ENCODE results near the gene CSPG4. TPM values are rescaled to one million over a fixed set of nuclear protein-coding genes. Genes with fewer than 3 reads are reported as not detected.
"Not testable (repeated sequence)": the region's sequence is repeated elsewhere in the genome, so short reads cannot be mapped to it uniquely, and the experiment has no call there.

CSPG4 gene
- 9.1 TPM for total RNA-seq
- long read RNA-seq, partial matches to known transcripts = 20 of 39 reads
- long read RNA-seq, other reads (novel, unspliced or antisense) = 19 of 39 reads

DNA sequence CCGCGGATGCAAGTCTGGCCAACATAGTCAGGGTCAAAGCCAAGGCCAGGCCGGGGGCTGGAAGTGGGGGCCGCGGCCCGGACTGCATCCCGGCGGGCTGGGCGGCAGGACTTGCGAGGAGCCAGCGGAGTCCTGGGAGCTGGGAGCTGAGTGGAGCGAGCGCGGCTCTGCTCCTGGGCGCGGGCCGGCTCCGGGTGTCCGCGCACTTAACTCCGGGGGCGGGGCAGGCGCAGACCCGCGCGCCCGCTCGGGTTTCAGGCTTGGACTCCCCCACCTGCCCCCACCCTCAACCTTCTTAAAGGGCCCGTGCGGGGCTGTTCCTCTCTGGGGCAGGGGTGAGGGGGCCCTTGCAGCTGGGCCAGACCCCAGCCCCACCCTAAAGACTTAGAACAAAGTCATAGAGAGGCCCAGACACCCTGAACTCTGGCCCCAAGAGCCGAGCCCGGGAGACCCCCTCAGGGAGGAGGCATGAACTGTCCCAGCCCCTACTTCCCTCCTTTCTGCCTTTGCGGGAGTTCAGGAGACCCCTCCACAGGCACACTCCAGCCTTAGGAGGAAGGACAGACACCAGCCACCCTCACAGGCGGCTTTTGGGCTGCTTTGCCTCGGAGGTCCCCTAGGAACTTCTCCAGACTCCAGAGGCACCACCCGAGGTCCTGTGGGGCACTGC, at the start of gene CSPG4:
Gene CSPG4 (minus strand): TSS at position 181 of the 670 bp plus-strand sequence. CDS start 93 bp downstream, at position 88.
- DNase-seq = peak; percentile 72
- Histone ChIP-seq H3K9me3 (replicated peaks) (no peaks in the 10 kb centered on the region), H3K27me3 (ENCODE audit: low read depth) (peaks cover 8% of the 10 kb centered on the region), H3K27ac (replicated peaks) (peak within 1 kb of the TSS; percentile 74), H3K4me3 (peak within 1 kb of the TSS; percentile 66), H3K36me3 (no peaks in the 10 kb centered on the region), H3K4me1 (peaks cover 33% of the 10 kb centered on the region)
- intact Hi-C loops (cut with micrococcal nuclease) = no loop called here
- TF ChIP-seq, protein P1, sequence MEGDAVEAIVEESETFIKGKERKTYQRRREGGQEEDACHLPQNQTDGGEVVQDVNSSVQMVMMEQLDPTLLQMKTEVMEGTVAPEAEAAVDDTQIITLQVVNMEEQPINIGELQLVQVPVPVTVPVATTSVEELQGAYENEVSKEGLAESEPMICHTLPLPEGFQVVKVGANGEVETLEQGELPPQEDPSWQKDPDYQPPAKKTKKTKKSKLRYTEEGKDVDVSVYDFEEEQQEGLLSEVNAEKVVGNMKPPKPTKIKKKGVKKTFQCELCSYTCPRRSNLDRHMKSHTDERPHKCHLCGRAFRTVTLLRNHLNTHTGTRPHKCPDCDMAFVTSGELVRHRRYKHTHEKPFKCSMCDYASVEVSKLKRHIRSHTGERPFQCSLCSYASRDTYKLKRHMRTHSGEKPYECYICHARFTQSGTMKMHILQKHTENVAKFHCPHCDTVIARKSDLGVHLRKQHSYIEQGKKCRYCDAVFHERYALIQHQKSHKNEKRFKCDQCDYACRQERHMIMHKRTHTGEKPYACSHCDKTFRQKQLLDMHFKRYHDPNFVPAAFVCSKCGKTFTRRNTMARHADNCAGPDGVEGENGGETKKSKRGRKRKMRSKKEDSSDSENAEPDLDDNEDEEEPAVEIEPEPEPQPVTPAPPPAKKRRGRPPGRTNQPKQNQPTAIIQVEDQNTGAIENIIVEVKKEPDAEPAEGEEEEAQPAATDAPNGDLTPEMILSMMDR (IDR thresholded peaks at IDR 0.05; ENCODE audit: borderline replicate concordance) = no peak

DNA sequence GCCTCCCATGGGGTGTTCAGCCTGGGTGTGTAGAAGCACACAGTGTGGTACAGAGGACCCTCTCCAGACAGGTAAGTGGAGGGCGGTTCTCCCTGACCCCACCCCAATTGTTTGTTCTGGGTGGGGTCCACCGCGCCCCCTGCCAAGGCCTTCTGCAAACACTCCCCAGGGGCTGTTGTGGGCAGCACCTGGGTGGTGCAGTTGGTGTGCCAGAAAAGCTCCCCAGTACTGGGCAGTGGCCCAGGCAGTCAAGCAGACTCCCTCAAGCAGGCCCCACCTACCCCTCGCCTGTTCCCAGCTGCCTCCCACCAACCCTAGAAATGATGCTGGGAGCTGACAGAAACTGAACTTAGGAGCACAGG, 49.7 kb upstream of the CSPG4 start:
- DNase-seq; H3K4me3 ChIP-seq; H3K27me3 ChIP-seq (ENCODE audit: low read depth); intact Hi-C loops (cut with micrococcal nuclease); H3K9me3 ChIP-seq (replicated peaks); H3K36me3 ChIP-seq; H3K27ac ChIP-seq (replicated peaks): not testable (repeated sequence)
- H3K4me1 ChIP-seq = peaks cover 23% of the 10 kb centered on the region

GRCh38 chr15:75761446-75762356, 49.1 kb upstream of the CSPG4 start:
- H3K27ac ChIP-seq (replicated peaks) = no peak overlapping the region
- H3K4me1 ChIP-seq = peaks cover 23% of the 10 kb centered on the region
- intact Hi-C loops (cut with micrococcal nuclease) = no loop called here

DNA sequence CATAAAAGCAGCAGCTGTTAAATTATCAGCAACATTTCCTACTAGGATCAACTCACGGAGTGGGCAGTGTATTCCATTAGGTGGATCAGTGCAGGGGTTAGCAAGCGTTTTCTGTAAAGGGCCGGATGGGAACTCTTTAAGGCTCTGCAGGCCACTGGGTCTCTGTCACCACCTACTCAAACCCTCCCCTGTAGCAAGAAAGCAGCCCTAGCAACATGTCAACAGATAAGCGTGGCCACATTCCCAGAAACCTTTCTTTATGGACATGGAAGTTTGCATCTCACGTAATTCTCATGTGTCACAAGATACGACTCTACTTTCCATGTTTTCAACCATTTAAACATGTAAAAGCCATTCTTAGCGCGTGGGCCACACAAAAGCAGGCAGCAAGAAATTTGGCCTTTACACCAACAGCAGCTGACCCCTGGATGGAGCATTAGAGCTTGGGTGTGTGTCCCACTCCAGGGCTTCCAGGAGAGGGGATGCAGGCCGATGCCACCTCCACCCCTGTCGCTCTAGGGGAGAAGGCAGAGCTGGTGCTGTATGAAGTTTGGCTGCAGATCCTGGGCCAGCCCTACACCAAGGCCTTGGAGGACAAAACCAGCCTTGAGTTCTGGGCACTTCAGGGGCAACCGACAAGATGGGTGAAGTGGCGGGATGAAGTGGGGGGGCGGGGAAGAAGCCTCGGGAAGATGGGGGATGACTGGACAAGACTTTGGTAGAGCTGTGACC, 48.2 kb upstream of the CSPG4 start:
- no peak for DNase-seq
- Histone ChIP-seq H3K27me3 (ENCODE audit: low read depth) (no peaks in the 10 kb centered on the region), H3K4me1 (peaks cover 23% of the 10 kb centered on the region), H3K36me3 (no peaks in the 10 kb centered on the region), H3K9me3 (replicated peaks) (no peaks in the 10 kb centered on the region), H3K4me3 (peak overlapping the region; percentile 17), H3K27ac (replicated peaks) (peak overlapping the region; percentile 40)
- intact Hi-C loops (cut with micrococcal nuclease) = no loop called here
- TF ChIP-seq, protein P1 (IDR thresholded peaks at IDR 0.05; ENCODE audit: borderline replicate concordance) = no peak

More at GRCh38 chr15:75761446-75762356, 49.1 kb upstream of the CSPG4 start:
- no peaks in the 10 kb centered on the region for H3K27me3 ChIP-seq (ENCODE audit: low read depth)
- no peaks in the 10 kb centered on the region for H3K9me3 ChIP-seq (replicated peaks)
- H3K4me3 ChIP-seq = no peak overlapping the region
- DNase-seq = no peak
- H3K36me3 ChIP-seq = no peaks in the 10 kb centered on the region
- TF ChIP-seq, protein P1 (IDR thresholded peaks at IDR 0.05; ENCODE audit: borderline replicate concordance) = no peak

GRCh38 chr15:75760131-75760520, 47.5 kb upstream of the CSPG4 start:
- H3K4me3 ChIP-seq = peak overlapping the region; percentile 17
- H3K27me3 ChIP-seq (ENCODE audit: low read depth); DNase-seq; H3K36me3 ChIP-seq; H3K9me3 ChIP-seq (replicated peaks); intact Hi-C loops (cut with micrococcal nuclease): not testable (repeated sequence)
- peak overlapping the region; percentile 84 for H3K27ac ChIP-seq (replicated peaks)
- peaks cover 23% of the 10 kb centered on the region for H3K4me1 ChIP-seq

DNA sequence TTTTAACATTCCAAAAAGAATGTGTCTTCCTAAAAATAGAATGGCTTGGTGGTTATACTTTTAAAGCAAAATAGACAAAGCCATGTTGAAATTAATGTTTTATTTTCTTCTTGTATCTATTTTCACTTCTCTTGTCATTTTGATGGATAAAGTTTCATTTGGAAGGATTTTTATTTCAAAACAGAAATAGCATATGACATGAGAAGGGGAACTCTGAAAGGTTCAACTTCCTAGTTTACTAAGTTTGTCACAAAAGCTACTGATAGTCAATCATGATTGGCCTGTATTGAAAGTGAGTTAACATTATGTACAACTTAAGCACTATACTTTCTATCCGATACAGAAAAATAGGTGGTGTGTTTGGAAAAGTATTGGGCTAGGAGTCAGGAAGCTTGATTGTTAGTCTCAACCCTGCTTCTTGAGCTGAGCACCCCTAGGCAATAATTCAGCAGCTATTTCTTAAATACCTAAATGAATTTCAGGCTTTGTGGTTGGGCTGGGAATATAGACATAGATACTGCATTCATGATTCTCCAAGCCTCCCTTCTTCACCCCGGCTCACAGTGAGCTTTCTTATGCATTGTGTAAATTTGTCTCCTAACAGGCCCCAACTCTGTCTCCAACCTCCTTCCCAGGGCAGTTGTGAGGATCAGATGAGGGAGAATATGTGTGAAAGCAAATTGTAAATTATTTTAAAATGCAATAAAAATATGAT, 46.9 kb upstream of the CSPG4 start:
- peak overlapping the region; percentile 84 for H3K27ac ChIP-seq (replicated peaks)
- TF ChIP-seq, protein P1 (IDR thresholded peaks at IDR 0.05; ENCODE audit: borderline replicate concordance) = no peak
- intact Hi-C loops (cut with micrococcal nuclease) = no loop called here

More for the DNA sequence above, 46.9 kb upstream of the CSPG4 start:
- Histone ChIP-seq H3K27me3 (ENCODE audit: low read depth) (no peaks in the 10 kb centered on the region), H3K9me3 (replicated peaks) (no peaks in the 10 kb centered on the region), H3K36me3 (no peaks in the 10 kb centered on the region), H3K4me3 (peak overlapping the region; percentile 69), H3K4me1 (peaks cover 23% of the 10 kb centered on the region)
- DNase-seq = no peak
